Fibroblast of the conjunctiva (primary cell): ENCODE data around the gene TRIP10.

Experiments
- DNase-seq: peaks from one replicate; pipeline ENCODE4 v3.0.0-alpha.2; 2010; ENCODE audit warnings: low read depth

The TRIP10 gene

GRCh38 chr19:6728346-6728745 lies 11.1 kb upstream of the TRIP10 start:
- DNase-seq = no peak

- DNase-seq = no peak
Measured at GRCh38 chr19:6729573-6730152, 9.8 kb upstream of the TRIP10 start.

GRCh38 chr19:6730153-6730804 lies 9.2 kb upstream of the TRIP10 start:
- DNase-seq = no peak

DNA sequence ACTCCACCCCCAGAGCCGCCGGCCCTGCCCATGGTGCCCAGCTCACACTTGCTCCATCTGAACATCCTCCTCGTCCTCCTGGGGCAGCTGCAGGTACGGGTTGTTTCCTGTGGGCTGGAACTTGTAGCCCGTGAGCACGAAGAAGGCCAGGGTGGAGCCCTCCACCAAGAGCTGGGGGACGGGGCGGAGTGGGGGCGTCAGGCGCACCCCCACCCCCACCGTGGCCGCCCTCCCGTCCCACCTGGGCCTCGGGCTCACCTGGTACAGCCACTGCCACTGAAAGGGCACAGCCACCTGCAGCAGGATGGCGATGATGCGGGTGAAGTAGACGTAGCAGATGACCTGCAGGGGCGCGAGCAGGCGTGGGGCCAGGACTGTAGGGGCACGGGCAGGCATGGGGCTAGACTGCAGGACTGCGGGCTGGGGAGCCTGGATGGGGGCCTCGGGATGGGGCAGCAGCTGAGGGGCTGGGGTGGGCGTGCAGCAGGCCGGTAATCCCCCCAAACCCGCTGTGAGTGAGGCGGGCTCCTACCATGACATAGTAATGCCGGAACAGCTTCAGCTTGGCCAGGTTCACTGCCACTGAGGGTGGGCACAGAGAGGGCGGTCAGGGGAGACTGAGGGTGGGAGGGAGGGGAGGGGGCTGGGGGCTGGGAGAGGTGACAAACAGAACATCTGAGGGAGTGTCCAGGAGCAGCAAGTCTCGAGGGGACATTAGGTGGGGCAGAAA lies 8.4 kb upstream of the TRIP10 start:
- no peak for DNase-seq

DNA sequence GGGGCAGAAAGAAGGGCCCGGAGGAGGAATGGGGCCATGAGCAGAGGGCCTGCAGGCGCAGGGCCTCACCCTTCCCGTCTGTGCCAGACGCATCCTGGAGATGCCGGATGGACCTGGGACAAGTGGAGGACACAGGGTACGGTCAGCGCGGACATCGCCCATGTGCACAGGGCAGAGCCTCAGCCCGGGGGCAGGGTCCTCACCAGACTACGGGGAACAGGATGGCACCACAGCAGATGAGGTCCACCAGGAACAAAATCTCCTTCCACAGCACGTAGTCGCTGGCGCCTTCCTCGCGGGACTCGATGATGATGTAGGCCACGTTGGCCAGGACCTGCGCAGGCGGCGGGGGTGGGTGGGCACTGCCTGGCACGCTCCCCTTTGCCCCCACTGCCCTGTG lies 7.7 kb upstream of the TRIP10 start:
- DNase-seq = no peak

DNA sequence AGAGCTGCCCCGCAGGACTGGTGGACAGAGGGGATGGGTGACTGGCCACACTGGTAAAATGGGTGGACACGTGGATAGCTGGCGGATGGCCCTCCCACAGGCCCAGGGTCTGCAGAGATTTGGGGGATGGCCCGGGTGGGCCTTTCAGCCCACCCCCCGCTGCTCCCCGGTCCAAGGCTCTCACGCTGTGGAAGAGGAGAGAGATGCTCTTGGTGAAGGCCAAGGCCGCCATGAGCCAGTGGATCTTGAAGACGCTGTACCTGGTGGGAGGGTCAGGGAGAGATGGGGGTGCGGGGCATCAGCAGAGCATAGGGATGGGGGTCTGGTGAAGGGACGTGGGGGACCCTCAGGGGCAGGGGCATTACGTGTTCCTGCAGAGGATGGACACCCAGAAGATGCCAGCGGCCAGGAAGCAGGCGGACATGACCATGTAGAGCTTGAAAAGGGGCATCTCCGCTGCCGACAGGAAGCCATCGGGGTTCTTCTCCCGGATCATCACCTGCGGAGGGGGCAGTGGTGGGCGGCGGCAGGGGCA lies 6.6 kb upstream of the TRIP10 start:
- no peak for DNase-seq

- no peak for DNase-seq
Measured at GRCh38 chr19:6733338-6734095, 6.0 kb upstream of the TRIP10 start.

GRCh38 chr19:6734096-6734696 lies 5.3 kb upstream of the TRIP10 start:
- no peak for DNase-seq

DNA sequence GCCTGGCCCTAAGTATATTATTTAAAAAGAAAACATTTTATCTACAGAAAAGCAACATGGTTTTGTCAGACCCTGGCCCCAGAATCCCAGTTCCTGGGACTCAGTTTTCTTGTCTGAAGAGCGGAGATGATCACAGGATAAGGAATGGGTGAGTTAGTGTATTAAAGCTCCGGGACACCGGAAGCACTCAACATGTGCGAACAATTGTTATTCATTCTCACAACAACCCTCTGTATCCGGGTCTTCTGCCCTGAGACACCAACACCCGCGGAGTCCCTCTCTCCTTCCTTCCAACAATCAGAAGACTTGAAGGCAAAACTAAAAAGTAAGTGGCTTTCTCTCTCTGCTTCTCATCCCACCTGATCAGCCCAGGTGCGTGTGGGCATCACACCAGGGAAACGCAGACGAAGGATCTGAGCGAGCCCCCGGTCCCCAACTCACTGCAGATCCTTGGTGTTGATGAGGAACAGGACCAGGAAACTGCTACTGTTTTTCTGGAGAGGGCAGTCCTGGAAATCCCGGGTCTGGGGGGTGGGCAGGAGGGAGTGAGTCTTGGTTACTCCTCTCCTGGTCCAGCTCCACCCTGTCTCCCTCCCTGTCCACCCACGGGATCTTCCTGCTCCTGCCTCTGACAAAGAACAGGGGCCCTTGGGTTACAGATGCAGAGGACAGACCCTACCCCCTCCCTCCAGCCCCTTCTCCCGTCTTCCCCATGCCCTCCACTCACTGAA lies 4.1 kb upstream of the TRIP10 start:
- no peak for DNase-seq

DNA sequence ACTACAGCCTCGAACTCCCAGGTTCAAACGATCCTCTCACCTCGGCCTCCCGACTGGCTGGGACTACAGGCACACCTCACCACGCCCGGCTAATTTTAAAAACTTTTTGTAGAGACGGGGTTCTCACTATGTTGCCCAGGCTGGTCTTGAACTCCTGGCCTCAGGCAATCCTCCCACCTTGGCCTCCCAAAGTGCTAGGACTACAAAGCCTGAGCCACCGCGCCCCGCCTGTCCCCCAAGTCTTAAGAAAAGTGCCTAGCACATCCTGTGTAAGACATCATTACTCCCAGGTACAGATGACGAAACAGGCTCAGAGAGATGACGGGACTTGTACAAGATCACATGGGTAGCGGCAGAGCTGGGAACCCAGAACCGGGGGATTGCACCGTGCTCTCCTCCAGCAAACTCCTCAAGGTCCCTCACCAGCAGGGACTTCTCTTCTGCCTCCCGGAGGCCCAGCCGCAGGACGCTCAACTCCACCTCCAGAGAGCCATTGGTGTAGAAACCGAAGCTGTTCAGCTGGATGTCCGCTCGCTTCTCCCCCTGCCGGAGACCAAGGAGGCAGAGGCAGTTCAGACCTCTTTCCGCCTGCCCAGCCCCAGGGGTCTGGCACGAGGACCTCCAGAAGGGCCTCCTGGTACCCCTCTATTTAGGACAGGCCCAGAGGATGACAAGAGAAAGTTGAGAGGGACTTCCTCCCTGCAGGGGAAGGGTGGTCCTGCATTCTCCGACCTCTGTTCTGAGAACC lies 3.1 kb upstream of the TRIP10 start:
- peak; percentile 76 for DNase-seq

DNA sequence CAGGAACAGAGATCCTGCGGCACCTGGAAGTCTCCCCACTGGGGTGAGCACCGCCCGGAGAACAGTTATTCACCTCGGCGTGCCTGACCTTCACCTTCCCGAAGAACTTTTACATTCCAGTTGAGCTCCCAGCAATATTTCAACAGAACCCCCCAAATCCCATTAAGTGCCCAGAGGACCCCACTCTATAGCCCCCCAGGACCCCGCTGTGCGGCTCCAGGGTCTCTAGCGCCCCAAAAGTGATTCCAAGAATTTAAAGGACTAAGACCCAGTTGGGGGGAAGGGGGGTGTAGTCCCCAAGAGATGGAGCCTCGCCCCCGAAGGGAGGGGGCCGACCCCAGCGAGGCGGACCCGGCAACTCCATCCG lies 2.6 kb upstream of the TRIP10 start:
- DNase-seq = peak; percentile 64

DNA sequence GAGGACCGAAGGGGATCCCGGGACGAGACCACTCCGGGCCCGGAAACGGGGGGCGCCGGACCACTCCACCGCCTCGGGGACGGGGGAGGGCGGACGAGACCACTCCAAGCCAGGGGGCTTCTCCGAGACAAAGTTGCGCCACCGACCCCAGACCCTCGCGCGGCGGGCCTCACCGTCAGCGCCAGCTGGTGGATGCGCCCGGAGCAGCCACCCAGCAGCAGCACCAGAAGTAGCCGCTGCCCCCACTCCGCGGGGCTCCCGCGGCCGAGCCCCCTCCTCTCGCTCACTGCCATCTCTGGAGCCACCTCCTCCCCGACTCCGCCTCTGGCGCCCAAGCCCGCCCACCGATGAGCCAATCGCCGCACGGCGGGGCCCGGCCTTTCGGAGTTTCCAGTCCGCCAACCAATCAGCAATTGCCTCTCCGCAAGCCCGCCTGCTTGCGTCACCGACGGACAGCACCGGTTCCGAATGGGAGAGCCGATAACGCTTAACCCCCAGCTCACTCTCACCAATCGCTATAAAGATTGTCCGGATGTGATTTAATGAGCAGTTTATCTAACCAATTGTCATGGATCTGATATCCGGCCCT lies 2.1 kb upstream of the TRIP10 start, which contains the start of gene GPR108:
Gene GPR108, minus strand, starts transcription at position 297 of the 589 bp plus-strand sequence. Its CDS starts 4 bp downstream, at position 293.
- peak; percentile 100 for DNase-seq

DNA sequence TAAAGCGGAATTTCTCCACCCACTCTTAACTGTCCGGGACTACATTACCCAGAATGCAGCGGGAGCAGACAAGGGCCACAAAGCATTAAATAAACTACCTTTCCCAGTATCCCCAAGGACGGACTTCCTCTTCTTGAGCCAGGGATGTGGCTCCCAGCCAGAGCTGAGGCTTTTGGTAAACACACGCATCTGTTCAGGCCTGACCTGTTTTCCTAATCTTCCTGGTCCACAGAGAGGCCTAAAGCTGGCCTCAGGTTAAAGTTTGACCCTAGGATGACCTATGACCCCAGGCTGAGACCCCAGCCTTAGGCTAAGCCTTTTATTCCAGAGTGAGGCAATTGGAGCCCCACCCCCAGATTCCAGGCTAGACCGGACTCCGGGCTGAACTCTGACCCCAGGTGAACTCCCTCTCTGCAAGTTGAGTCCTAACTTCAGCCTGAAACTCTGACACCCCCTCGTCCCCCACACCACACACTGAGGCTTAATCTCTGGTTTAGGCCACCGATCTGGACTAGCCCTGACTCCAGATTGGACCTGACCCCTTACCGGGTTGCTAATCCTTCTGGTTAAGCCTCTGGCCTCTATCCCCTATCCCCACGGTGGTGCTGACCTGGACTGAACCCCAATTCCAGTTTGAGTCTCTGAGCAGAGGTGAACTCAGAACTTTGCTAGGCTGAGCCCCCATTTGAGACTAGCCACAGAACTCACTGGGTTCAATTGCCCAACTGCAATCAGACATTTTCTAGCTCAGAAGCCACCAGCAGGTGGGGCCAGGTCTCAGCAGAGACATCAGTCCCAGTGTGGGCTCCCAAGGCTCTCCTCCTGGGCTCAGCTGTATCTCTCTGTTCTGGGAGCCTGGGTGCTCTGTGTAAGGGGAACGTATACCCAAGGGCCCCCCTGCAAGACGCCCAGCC lies 1.4 kb upstream of the TRIP10 start:
- DNase-seq = peak; percentile 74

DNA sequence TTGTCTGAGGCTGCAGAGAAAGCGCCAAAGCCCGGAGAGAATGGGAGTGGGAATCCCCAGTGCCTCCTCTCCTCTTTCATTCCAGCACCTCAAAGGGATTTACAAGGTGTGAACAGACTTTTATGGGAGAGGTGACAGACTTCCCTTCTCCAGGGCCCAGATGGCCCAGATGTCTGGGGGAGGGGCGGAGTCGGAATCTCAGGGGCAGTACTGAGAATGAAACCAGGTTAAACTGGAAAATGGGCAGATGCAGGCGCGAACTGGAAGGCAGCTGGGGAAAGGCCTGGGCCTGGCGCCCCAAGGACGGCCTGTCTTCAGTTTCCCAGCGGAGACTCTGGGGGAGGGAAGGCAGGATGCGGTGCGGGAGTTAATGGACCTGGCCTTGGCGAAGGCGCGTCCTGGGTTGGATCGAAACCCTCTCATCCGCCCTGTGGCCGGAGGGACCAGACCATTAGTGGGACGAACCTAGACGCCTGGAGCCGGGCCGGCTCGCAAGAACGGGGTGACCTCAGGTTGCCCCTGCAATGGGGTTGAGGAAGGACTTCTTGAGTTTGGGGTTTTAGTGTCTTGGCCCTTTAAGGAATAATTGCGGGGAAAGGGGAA lies 592 bp upstream of the TRIP10 start:
- no peak for DNase-seq

DNA sequence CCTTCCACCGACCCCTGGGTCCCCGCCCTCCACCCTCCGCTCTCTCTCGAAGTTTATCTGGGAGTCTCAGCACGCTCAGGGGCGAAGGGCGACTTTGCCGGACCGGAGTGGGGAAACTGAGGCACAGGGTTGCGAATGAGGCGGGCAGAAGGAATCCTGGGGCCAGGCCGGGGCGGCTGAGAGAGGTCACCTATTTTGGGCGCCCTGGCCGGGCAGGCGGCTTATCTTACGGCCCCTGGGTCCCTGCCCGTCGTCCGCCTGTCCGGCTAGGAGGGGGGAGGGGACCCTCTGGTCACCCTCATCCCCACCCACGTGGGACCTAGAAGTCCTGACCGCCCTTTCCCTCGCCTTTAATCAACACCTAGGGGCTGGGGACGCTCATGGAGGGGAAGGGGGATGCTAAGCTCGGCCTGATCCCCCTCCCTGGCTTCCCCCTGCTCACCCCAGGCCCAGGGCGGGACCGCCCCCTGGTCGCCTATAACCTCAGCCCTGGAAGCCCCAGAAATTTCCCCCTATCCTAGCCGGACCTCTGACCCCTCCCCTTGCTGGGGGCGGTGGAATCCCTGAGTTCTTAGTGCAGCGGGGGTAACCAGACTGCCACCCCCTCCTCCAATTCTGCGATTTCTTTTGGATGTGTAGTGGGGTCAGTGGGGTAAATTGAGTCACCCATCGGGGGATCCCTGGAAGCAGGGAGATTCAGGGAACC lies 556 bp downstream of the TRIP10 start:
- no peak for DNase-seq

DNA sequence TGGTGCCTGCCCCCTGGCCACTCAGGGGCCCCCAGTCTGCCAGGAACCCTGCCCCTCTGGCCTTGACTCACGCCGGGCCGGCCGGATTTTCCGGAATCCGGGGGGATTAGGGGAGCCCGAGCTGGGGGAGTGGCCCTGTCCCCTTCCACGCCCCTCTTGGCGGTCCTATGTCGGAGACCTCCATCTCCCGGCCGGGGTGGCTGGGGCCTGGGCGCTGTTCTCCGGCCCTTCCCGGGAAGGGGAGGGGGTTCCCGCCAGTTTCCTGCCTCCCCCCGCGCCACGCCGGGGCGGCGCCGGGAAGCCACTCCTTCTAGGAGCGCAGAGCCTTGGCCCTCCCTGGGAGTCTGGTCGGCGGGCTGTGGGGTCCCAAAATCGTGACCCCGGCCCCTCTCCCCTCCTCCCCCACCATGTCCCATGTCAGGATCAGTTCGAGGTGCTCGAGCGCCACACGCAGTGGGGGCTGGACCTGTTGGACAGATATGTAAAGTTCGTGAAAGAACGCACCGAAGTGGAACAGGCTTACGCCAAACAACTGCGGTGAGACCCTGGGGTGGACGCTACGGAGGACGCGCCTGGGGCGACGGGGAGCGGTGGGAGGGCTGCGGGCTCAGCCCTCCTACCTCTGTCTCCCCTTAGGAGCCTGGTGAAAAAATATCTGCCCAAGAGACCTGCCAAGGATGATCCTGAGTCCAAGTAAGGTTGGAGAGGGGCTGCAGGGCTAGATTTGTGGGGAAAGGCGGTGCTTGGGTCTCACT lies 1.3 kb downstream of the TRIP10 start:
- no peak for DNase-seq

DNA sequence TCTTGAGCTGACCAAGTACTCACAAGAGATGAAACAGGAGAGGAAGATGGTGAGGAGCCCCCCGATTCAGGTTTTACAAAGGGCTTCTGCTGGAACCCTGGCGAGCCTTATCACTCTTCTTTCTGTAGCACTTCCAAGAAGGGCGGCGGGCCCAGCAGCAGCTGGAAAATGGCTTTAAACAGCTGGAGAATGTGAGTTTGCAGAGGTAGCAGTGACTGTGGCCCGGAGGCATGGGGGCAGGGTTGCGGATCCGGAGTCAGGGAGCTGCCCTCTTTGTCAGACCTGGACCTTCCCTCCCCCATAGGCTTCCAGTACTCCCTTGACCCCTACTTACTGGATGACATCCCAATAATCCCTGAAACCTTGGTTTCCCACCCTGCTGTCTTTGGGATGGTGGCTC lies 3.6 kb downstream of the TRIP10 start:
- DNase-seq = no peak
